ENCODE results near the gene RYR1. TPM values are rescaled to one million over a fixed set of nuclear protein-coding genes. Genes with fewer than 3 reads are reported as not detected.

RYR1 gene
- total and polyA plus RNA-seq, 5 donors from 2014 or later = 0.07 to 4.9 (median 0.41) TPM

DNA sequence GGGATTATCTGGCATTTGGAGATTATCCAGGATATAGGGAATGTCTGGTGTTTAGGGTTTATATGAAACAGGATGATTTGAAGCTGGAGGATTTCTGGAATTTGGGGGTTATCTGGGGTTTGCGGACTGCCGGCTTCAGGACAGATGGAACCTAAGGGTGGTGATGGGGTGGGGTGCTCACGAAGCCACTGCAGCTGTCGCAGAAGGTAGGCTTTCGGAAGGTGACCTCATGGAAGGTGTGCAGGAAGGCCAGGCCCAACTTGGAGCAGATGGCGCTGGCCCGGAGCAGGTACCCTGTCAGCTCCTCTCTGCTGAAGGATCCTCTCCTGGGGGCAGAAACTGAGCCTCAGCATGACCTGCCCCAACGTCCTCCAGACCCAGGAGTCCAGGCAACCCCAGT is 21.0 kb upstream of the RYR1 start:
- H3K36me3 Mint-ChIP-seq = no peaks in the 10 kb centered on the region
- ATAC-seq (ENCODE audit: low read depth in 2 of 2) (no peak), DNase-seq (no peak)
- Histone ChIP-seq H3K27ac (ENCODE audit: insufficient read depth, low read length, poor library complexity, severe bottlenecking) (no peak overlapping the region), H3K9me3 (ENCODE audit: control insufficient read depth in 2 of 2, low read length in 2 of 2) (no peaks in the 10 kb centered on the region), H3K36me3 (ENCODE audit: control insufficient read depth, insufficient read depth, low read length) (peaks cover 2% of the 10 kb centered on the region), H3K4me1 (ENCODE audit: control insufficient read depth, insufficient read depth, low read length, poor library complexity, severe bottlenecking) (peaks cover 4% of the 10 kb centered on the region), H3K27me3 (ENCODE audit: control insufficient read depth, insufficient read depth, low read length) (no peaks in the 10 kb centered on the region), H3K4me3 (ENCODE audit: low read depth, low read length) (no peak overlapping the region)
- H3K4me3 Mint-ChIP-seq = peak overlapping the region in 1 of 4 donors; percentile 2
- peaks cover 0 to 11% (median 4%) of the 10 kb centered on the region in 4 donors for H3K4me1 Mint-ChIP-seq
- peak overlapping the region in 1 of 3 donors; percentile 76 for H3K27ac Mint-ChIP-seq
- H3K9me3 Mint-ChIP-seq = no peaks in the 10 kb centered on the region
- H3K27me3 Mint-ChIP-seq = no peaks in the 10 kb centered on the region

DNA sequence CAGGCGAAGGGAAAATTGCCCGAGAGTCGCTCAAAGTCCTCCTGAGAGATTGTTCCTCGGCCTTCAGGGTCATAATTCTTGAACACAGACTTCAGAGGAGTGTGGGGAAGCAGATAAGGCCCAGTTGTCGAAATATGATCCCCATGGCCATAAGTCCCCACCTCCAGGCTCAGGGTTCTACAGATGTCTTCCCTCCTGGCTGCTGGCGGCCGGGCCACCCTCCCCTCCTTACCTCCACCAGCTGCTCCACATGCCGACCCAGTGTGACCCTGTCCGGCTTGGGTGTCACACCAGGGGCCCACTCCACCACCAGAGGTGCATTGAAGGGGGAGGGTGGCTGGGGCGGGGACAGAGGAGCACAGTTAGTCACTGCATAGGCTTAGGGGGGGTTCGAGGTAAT is 20.5 kb upstream of the RYR1 start:
- no peak for ATAC-seq (ENCODE audit: low read depth in 2 of 2)
- H3K27ac Mint-ChIP-seq = no peak overlapping the region
- peak overlapping the region in 1 of 4 donors; percentile 2 for H3K4me3 Mint-ChIP-seq
- H3K36me3 Mint-ChIP-seq = no peaks in the 10 kb centered on the region
- H3K9me3 Mint-ChIP-seq = no peaks in the 10 kb centered on the region
- no peaks in the 10 kb centered on the region for H3K27me3 ChIP-seq (ENCODE audit: control insufficient read depth, insufficient read depth, low read length)
- DNase-seq = no peak
- no peak overlapping the region for H3K4me3 ChIP-seq (ENCODE audit: low read depth, low read length)
- peaks cover 2% of the 10 kb centered on the region for H3K36me3 ChIP-seq (ENCODE audit: control insufficient read depth, insufficient read depth, low read length)
- H3K27ac ChIP-seq (ENCODE audit: insufficient read depth, low read length, poor library complexity, severe bottlenecking) = no peak overlapping the region
- H3K4me1 ChIP-seq (ENCODE audit: control insufficient read depth, insufficient read depth, low read length, poor library complexity, severe bottlenecking) = peaks cover 8% of the 10 kb centered on the region
- peaks cover 0 to 16% (median 9%) of the 10 kb centered on the region in 4 donors for H3K4me1 Mint-ChIP-seq
- no peaks in the 10 kb centered on the region for H3K27me3 Mint-ChIP-seq
- H3K9me3 ChIP-seq (ENCODE audit: control insufficient read depth in 2 of 2, low read length in 2 of 2) = no peaks in the 10 kb centered on the region

DNA sequence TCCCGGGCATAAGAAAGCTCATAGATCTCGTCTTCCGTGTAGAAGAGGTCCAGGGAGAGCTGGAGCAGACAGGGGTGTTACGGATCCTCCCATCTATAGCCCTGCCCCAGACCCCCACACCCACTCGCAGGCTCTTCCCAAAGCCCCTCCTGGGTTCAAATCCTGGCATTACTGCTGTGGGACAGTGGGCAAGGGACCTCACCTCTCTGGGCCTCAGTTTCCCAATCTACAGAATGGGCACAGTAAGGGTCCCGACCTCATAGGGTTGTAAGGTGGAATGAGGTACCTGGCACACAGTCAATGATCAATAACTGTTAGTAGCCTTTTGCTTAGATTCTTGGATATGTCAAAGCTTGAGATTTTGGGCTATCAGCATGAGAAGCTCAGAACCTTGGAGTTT is 20.1 kb upstream of the RYR1 start:
- Histone ChIP-seq H3K4me3 (ENCODE audit: low read depth, low read length) (no peak overlapping the region), H3K27ac (ENCODE audit: insufficient read depth, low read length, poor library complexity, severe bottlenecking) (no peak overlapping the region), H3K36me3 (ENCODE audit: control insufficient read depth, insufficient read depth, low read length) (peaks cover 2% of the 10 kb centered on the region), H3K27me3 (ENCODE audit: control insufficient read depth, insufficient read depth, low read length) (no peaks in the 10 kb centered on the region), H3K9me3 (ENCODE audit: control insufficient read depth in 2 of 2, low read length in 2 of 2) (no peaks in the 10 kb centered on the region), H3K4me1 (ENCODE audit: control insufficient read depth, insufficient read depth, low read length, poor library complexity, severe bottlenecking) (peaks cover 13% of the 10 kb centered on the region)
- DNase-seq (no peak), ATAC-seq (ENCODE audit: low read depth in 2 of 2) (no peak)
- Mint-ChIP-seq H3K4me3 (peak overlapping the region in 1 of 4 donors; percentile 47), H3K27me3 (no peaks in the 10 kb centered on the region), H3K36me3 (no peaks in the 10 kb centered on the region), H3K4me1 (peaks cover 0 to 19% (median 11%) of the 10 kb centered on the region in 4 donors), H3K9me3 (no peaks in the 10 kb centered on the region), H3K27ac (no peak overlapping the region)

DNA sequence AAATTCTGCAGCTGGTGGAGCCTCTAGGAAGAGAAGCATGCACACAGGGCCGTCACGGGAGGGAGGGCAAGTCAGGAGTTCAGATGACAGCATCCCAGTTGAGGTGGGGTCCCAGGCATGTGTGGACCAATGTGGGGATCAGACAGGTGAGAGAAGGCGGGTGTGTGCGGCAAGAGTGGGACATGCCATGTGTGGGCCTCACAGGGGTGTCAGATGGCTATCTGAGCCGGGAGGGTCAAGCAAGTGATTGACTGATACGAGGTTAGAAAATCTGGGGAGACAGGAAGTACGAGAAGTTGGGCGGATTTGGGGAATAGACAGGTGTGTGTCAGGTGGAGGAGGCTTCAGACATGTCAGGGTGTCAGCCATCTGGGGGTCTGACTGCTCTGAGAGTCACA is 16.3 kb upstream of the RYR1 start:
- H3K27me3 Mint-ChIP-seq = no peaks in the 10 kb centered on the region
- Histone ChIP-seq H3K27me3 (ENCODE audit: control insufficient read depth, insufficient read depth, low read length) (no peaks in the 10 kb centered on the region), H3K4me3 (ENCODE audit: low read depth, low read length) (no peak overlapping the region), H3K4me1 (ENCODE audit: control insufficient read depth, insufficient read depth, low read length, poor library complexity, severe bottlenecking) (peaks cover 17% of the 10 kb centered on the region), H3K9me3 (ENCODE audit: control insufficient read depth in 2 of 2, low read length in 2 of 2) (no peaks in the 10 kb centered on the region), H3K36me3 (ENCODE audit: control insufficient read depth, insufficient read depth, low read length) (no peaks in the 10 kb centered on the region), H3K27ac (ENCODE audit: insufficient read depth, low read length, poor library complexity, severe bottlenecking) (peak overlapping the region; percentile 73)
- DNase-seq = no peak
- no peaks in the 10 kb centered on the region for H3K36me3 Mint-ChIP-seq
- no peak for ATAC-seq (ENCODE audit: low read depth in 2 of 2)
- H3K9me3 Mint-ChIP-seq = no peaks in the 10 kb centered on the region
- peaks cover 8 to 31% (median 14%) of the 10 kb centered on the region in 4 donors for H3K4me1 Mint-ChIP-seq
- H3K4me3 Mint-ChIP-seq = peak overlapping the region; percentile 53 to 93 (median 86)
- H3K27ac Mint-ChIP-seq = peak overlapping the region in 2 of 3 donors; percentile 88 to 94

DNA sequence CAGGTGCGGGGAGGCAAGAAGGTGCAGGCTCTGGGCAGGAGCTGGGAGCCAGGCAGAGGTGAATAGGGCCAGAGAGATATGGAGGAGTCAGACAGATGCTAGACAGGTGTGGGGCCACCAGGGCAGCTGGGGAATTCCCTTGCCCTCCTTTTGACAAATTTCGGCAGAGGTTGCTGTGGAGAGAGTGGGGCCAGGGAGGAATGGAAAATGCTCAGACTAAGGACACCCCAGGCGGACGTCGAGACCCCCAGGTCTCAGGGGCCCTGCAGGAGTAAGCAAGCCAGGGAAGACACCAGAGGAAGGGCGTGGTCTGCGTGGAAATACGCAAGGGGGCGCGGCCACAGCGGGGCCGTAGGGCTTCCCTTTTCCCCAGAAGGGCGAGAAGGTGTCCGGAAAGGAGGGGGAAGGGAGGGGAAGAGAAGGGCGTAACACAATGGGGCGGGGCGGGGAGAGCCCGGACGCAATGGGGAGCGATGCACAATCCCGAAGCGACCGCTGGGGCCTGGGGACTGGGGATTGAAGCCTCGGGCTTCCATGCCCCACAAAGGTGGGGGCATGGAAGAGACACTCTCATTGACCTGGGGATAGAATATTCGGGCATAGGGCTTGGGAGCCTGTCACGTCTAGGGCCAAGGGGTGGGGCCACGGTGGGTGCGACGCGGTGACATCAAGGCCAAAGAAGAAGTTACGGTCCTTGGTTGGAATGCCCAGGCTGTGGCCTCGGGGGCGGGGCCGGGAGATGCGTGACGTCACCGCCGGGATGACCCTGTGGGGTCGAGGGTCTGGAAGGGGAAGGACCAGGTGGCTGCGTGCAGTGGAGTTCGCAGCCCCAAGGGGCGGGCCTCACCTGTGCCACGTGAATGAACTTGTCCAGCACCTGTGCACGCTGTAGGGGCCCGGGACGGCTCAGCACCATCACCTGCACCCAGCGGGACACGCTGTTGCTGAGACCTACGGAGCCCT is 15.7 kb upstream of the RYR1 start:
- H3K27ac ChIP-seq (ENCODE audit: insufficient read depth, low read length, poor library complexity, severe bottlenecking) = peak overlapping the region; percentile 73
- peak; percentile 69 to 76 for ATAC-seq (ENCODE audit: low read depth in 2 of 2)

DNA sequence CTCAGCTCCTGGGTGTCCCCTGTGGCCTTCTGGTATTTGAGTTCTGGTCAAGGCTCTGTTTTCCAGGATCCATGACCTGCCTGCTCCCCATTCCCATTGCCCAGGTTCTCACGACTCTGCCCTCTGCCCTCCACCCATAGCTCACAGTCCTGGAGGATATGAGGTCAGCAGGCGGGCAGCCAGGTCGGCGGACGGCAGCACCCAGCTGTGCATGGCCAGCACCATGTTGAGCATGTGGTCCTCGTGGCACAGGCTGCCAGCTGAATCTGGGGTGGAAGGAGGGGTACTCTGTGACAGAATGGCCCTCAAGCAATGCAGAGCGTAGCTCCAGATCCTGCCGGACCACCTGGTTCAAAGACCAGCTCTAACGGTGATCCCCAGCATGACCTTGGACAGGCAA is 12.6 kb upstream of the RYR1 start:
- Mint-ChIP-seq H3K9me3 (no peaks in the 10 kb centered on the region), H3K36me3 (no peaks in the 10 kb centered on the region), H3K27me3 (no peaks in the 10 kb centered on the region), H3K27ac (no peak overlapping the region), H3K4me3 (no peak overlapping the region), H3K4me1 (peaks cover 8 to 35% (median 17%) of the 10 kb centered on the region in 4 donors)
- Histone ChIP-seq H3K9me3 (ENCODE audit: control insufficient read depth in 2 of 2, low read length in 2 of 2) (no peaks in the 10 kb centered on the region), H3K36me3 (ENCODE audit: control insufficient read depth, insufficient read depth, low read length) (no peaks in the 10 kb centered on the region), H3K4me1 (ENCODE audit: control insufficient read depth, insufficient read depth, low read length, poor library complexity, severe bottlenecking) (peaks cover 25% of the 10 kb centered on the region), H3K4me3 (ENCODE audit: low read depth, low read length) (no peak overlapping the region), H3K27me3 (ENCODE audit: control insufficient read depth, insufficient read depth, low read length) (no peaks in the 10 kb centered on the region), H3K27ac (ENCODE audit: insufficient read depth, low read length, poor library complexity, severe bottlenecking) (no peak overlapping the region)
- ATAC-seq (ENCODE audit: low read depth in 2 of 2) (no peak), DNase-seq (no peak)

More for the DNA sequence above, 15.7 kb upstream of the RYR1 start:
- no peaks in the 10 kb centered on the region for H3K36me3 ChIP-seq (ENCODE audit: control insufficient read depth, insufficient read depth, low read length)
- peak; percentile 37 to 92 (median 49) for DNase-seq
- peaks cover 17% of the 10 kb centered on the region for H3K4me1 ChIP-seq (ENCODE audit: control insufficient read depth, insufficient read depth, low read length, poor library complexity, severe bottlenecking)
- H3K4me1 Mint-ChIP-seq = peaks cover 8 to 31% (median 14%) of the 10 kb centered on the region in 4 donors
- H3K27me3 Mint-ChIP-seq = no peaks in the 10 kb centered on the region
- H3K9me3 Mint-ChIP-seq = no peaks in the 10 kb centered on the region
- no peaks in the 10 kb centered on the region for H3K27me3 ChIP-seq (ENCODE audit: control insufficient read depth, insufficient read depth, low read length)
- peak overlapping the region; percentile 53 to 93 (median 86) for H3K4me3 Mint-ChIP-seq
- peak overlapping the region; percentile 32 for H3K4me3 ChIP-seq (ENCODE audit: low read depth, low read length)
- H3K27ac Mint-ChIP-seq = peak overlapping the region; percentile 69 to 94 (median 88)
- no peaks in the 10 kb centered on the region for H3K36me3 Mint-ChIP-seq
- no peaks in the 10 kb centered on the region for H3K9me3 ChIP-seq (ENCODE audit: control insufficient read depth in 2 of 2, low read length in 2 of 2)

DNA sequence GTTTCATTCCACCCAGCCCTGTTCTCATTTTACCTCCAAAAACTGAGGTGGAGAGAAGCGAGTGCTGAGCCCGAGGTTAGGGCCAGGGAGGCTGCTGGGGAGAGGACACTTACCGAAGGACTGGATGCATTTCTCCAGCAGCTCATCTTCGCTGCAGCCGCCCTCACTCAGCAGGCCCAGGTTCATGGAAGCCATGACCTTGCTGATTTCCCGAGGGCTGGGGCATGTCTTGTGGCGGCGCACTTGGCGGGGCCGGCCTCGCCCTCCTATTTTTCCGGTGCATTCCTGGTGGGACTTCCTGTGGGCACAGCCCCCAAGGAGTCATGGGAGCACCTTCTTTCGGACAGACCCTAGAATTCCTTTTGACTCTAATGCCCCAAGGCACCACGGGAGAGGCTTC is 11.6 kb upstream of the RYR1 start:
- ATAC-seq (ENCODE audit: low read depth in 2 of 2) = no peak
- H3K27ac ChIP-seq (ENCODE audit: insufficient read depth, low read length, poor library complexity, severe bottlenecking) = no peak overlapping the region

More for the DNA sequence above, 11.6 kb upstream of the RYR1 start:
- Histone ChIP-seq H3K27me3 (ENCODE audit: control insufficient read depth, insufficient read depth, low read length) (no peaks in the 10 kb centered on the region), H3K9me3 (ENCODE audit: control insufficient read depth in 2 of 2, low read length in 2 of 2) (no peaks in the 10 kb centered on the region), H3K36me3 (ENCODE audit: control insufficient read depth, insufficient read depth, low read length) (no peaks in the 10 kb centered on the region), H3K4me1 (ENCODE audit: control insufficient read depth, insufficient read depth, low read length, poor library complexity, severe bottlenecking) (peaks cover 27% of the 10 kb centered on the region), H3K4me3 (ENCODE audit: low read depth, low read length) (no peak overlapping the region)
- Mint-ChIP-seq H3K27me3 (no peaks in the 10 kb centered on the region), H3K27ac (no peak overlapping the region), H3K9me3 (no peaks in the 10 kb centered on the region), H3K4me3 (no peak overlapping the region), H3K4me1 (peaks cover 14 to 38% (median 23%) of the 10 kb centered on the region in 4 donors), H3K36me3 (no peaks in the 10 kb centered on the region)
- DNase-seq = no peak

Measured in CD4-positive, CD25-positive, alpha-beta regulatory T cell (primary cell).